B cell (primary cell): ENCODE data around the gene PBX1.

Experiments used
- CTCF ChIP-seq: fragments of 200-600 bp; IDR thresholded peaks from one replicate; pipeline ENCODE4 v1.8.0; 2022; ENCODE audit warnings: antibody characterized with exemption, mild to moderate bottlenecking
- EZH2 ChIP-seq: IDR thresholded peaks from 2 replicates; pipeline ENCODE4 v1.6.1; 2012; ENCODE audit warnings: borderline replicate concordance, low read depth, mild to moderate bottlenecking, moderate library complexity, low read length; ENCODE audit not compliant: insufficient read depth, poor library complexity, severe bottlenecking

- TF ChIP-seq CTCF, result no peak
- no peak for TF ChIP-seq EZH2
These were observed 302.6 kb downstream of the PBX1 start for GRCh38 chr1:164861632-164862031.
